Measurements from ENCODE around the gene SHKBP1. TPM values are rescaled to one million over a fixed set of nuclear protein-coding genes. Genes with fewer than 3 reads are reported as not detected.

Gene SHKBP1
- total and polyA plus RNA-seq, 4 donors, result 10.1 to 22.9 (median 15.4) TPM

- no peak for TF ChIP-seq SP1 (IDR thresholded peaks at IDR 0.05)
Measured at GRCh38 chr19:40584007-40584406, 7.3 kb downstream of the SHKBP1 start (continued).

- DNase-seq (ENCODE audit: low spot score), result no peak
- TF ChIP-seq EGR1 (IDR thresholded peaks at IDR 0.05; ENCODE audit: low read depth in 2 of 2) (no peak), HNF4A (conservative IDR thresholded peaks at IDR 0.05) (no peak)
- H3K4me1 ChIP-seq (ENCODE audit: control insufficient read depth in 4 of 4, insufficient read depth in 4 of 4, low read length in 3 of 4), result no peaks in the 10 kb centered on the region
- H3K27me3 ChIP-seq (ENCODE audit: control insufficient read depth in 4 of 4, insufficient read depth in 4 of 4, low read length in 3 of 4), result no peaks in the 10 kb centered on the region
- WGBS, result 90% methylated on average over 11 of the region's 11 CpGs
- no peak overlapping the region for H3K9ac ChIP-seq (ENCODE audit: low read depth in 1 of 2, low read length in 2 of 2)
- no peaks in the 10 kb centered on the region for H3K9me3 ChIP-seq (ENCODE audit: control insufficient read depth in 4 of 4, low read length in 3 of 4)
- H3K27ac ChIP-seq (ENCODE audit: low read depth in 1 of 2, low read length in 2 of 2), result no peak overlapping the region
- H3K4me3 ChIP-seq (ENCODE audit: low read depth in 1 of 3, low read length in 3 of 3), result no peak overlapping the region
- H3K36me3 ChIP-seq (ENCODE audit: control insufficient read depth in 4 of 4, insufficient read depth in 3 of 4, low read depth in 1 of 4, low read length in 3 of 4), result peaks cover 5 to 19% (median 13%) of the 10 kb centered on the region in 4 donors
Measured at GRCh38 chr19:40585241-40585981, 8.7 kb downstream of the SHKBP1 start.

GRCh38 chr19:40585982-40586422, 9.3 kb downstream of the SHKBP1 start:
- Histone ChIP-seq H3K4me3 (ENCODE audit: low read depth in 1 of 3, low read length in 3 of 3) (no peak overlapping the region), H3K9ac (ENCODE audit: low read depth in 1 of 2, low read length in 2 of 2) (no peak overlapping the region), H3K9me3 (ENCODE audit: control insufficient read depth in 4 of 4, low read length in 3 of 4) (no peaks in the 10 kb centered on the region), H3K27ac (ENCODE audit: low read depth in 1 of 2, low read length in 2 of 2) (no peak overlapping the region), H3K27me3 (ENCODE audit: control insufficient read depth in 4 of 4, insufficient read depth in 4 of 4, low read length in 3 of 4) (no peaks in the 10 kb centered on the region), H3K36me3 (ENCODE audit: control insufficient read depth in 4 of 4, insufficient read depth in 3 of 4, low read depth in 1 of 4, low read length in 3 of 4) (peaks cover 2 to 19% (median 10%) of the 10 kb centered on the region in 4 donors), H3K4me1 (ENCODE audit: control insufficient read depth in 4 of 4, insufficient read depth in 4 of 4, low read length in 3 of 4) (no peaks in the 10 kb centered on the region)
- no peak for TF ChIP-seq REST (IDR thresholded peaks at IDR 0.05)
- DNase-seq (ENCODE audit: low spot score), result no peak
- WGBS, result 88% methylated on average over 2 of the region's 2 CpGs

GRCh38 chr19:40586611-40587010, 9.9 kb downstream of the SHKBP1 start:
- no peak for DNase-seq (ENCODE audit: low spot score)
- Histone ChIP-seq H3K36me3 (ENCODE audit: control insufficient read depth in 4 of 4, insufficient read depth in 3 of 4, low read depth in 1 of 4, low read length in 3 of 4) (peaks cover 0 to 19% (median 10%) of the 10 kb centered on the region in 4 donors), H3K4me3 (ENCODE audit: low read depth in 1 of 3, low read length in 3 of 3) (no peak overlapping the region), H3K9ac (ENCODE audit: low read depth in 1 of 2, low read length in 2 of 2) (no peak overlapping the region), H3K27me3 (ENCODE audit: control insufficient read depth in 4 of 4, insufficient read depth in 4 of 4, low read length in 3 of 4) (no peaks in the 10 kb centered on the region), H3K27ac (ENCODE audit: low read depth in 1 of 2, low read length in 2 of 2) (no peak overlapping the region), H3K4me1 (ENCODE audit: control insufficient read depth in 4 of 4, insufficient read depth in 4 of 4, low read length in 3 of 4) (no peaks in the 10 kb centered on the region), H3K9me3 (ENCODE audit: control insufficient read depth in 4 of 4, low read length in 3 of 4) (no peaks in the 10 kb centered on the region)
- WGBS, result 98% methylated on average over 14 of the region's 14 CpGs
- no peak for TF ChIP-seq FOXA2 (IDR thresholded peaks at IDR 0.05)
- no peak for TF ChIP-seq CTCF (IDR thresholded peaks at IDR 0.05; ENCODE audit: low read depth, low read length, missing input control)
- no peak for TF ChIP-seq GABPA (IDR thresholded peaks at IDR 0.05 in 1 of 2, conservative IDR thresholded peaks at IDR 0.05 in 1 of 2)
- TF ChIP-seq MAX (IDR thresholded peaks at IDR 0.05), result no peak
- no peak for TF ChIP-seq FOXA1 (IDR thresholded peaks at IDR 0.05)
- no peak for TF ChIP-seq RXRA (IDR thresholded peaks at IDR 0.05)
- TF ChIP-seq TAF1 (conservative IDR thresholded peaks at IDR 0.05), result no peak
- TF ChIP-seq YY1 (IDR thresholded peaks at IDR 0.05), result no peak
- TF ChIP-seq REST (IDR thresholded peaks at IDR 0.05), result no peak
- no peak for TF ChIP-seq NR2F2 (IDR thresholded peaks at IDR 0.05)
- TF ChIP-seq HNF4G (IDR thresholded peaks at IDR 0.05), result no peak
- no peak for TF ChIP-seq HNF4A (conservative IDR thresholded peaks at IDR 0.05)
- TF ChIP-seq RAD21 (IDR thresholded peaks at IDR 0.05), result no peak
- TF ChIP-seq JUND (IDR thresholded peaks at IDR 0.05), result no peak
- TF ChIP-seq EGR1 (IDR thresholded peaks at IDR 0.05; ENCODE audit: low read depth in 2 of 2), result no peak
